ENCODE data around the gene LRRC10B.

The LRRC10B gene

GRCh38 chr11:61499816-61500491 is 8.6 kb upstream of the LRRC10B start:
- DNase-seq (ENCODE audit: low read depth, low spot score), result no peak
- in situ Hi-C loops (cut with HindIII; ENCODE audit: low sequenced_read_pairs), result no loop called here
- TF ChIP-seq CTCF (IDR thresholded peaks at IDR 0.05; ENCODE audit: low read depth, low read length), result no peak
- H3K4me3 ChIP-seq (ENCODE audit: low read depth, low read length), result no peak overlapping the region

- in situ Hi-C loops (cut with HindIII; ENCODE audit: low sequenced_read_pairs), result no loop called here
- no peak overlapping the region for H3K4me3 ChIP-seq (ENCODE audit: low read depth, low read length)
- TF ChIP-seq CTCF (IDR thresholded peaks at IDR 0.05; ENCODE audit: low read depth, low read length), result no peak
- DNase-seq (ENCODE audit: low read depth, low spot score), result no peak
Measured at GRCh38 chr11:61502522-61502921, 6.0 kb upstream of the LRRC10B start.

GRCh38 chr11:61503135-61503770 is 5.3 kb upstream of the LRRC10B start:
- no peak overlapping the region for H3K4me3 ChIP-seq (ENCODE audit: low read depth, low read length)
- in situ Hi-C loops (cut with HindIII; ENCODE audit: low sequenced_read_pairs), result no loop called here
- no peak for DNase-seq (ENCODE audit: low read depth, low spot score)
- no peak for TF ChIP-seq CTCF (IDR thresholded peaks at IDR 0.05; ENCODE audit: low read depth, low read length)

- DNase-seq (ENCODE audit: low read depth, low spot score), result no peak
- no peak for TF ChIP-seq CTCF (IDR thresholded peaks at IDR 0.05; ENCODE audit: low read depth, low read length)
- no peak overlapping the region for H3K4me3 ChIP-seq (ENCODE audit: low read depth, low read length)
- in situ Hi-C loops (cut with HindIII; ENCODE audit: low sequenced_read_pairs), result no loop called here
Measured at GRCh38 chr11:61505106-61505505, 3.4 kb upstream of the LRRC10B start.

- no peak for DNase-seq (ENCODE audit: low read depth, low spot score)
- in situ Hi-C loops (cut with HindIII; ENCODE audit: low sequenced_read_pairs), result no loop called here
- TF ChIP-seq CTCF (IDR thresholded peaks at IDR 0.05; ENCODE audit: low read depth, low read length), result no peak
- H3K4me3 ChIP-seq (ENCODE audit: low read depth, low read length), result no peak overlapping the region
Measured at GRCh38 chr11:61505640-61506155, 2.9 kb upstream of the LRRC10B start.

- no peak overlapping the region for H3K4me3 ChIP-seq (ENCODE audit: low read depth, low read length)
- DNase-seq (ENCODE audit: low read depth, low spot score), result no peak
- no peak for TF ChIP-seq CTCF (IDR thresholded peaks at IDR 0.05; ENCODE audit: low read depth, low read length)
- in situ Hi-C loops (cut with HindIII; ENCODE audit: low sequenced_read_pairs), result no loop called here
Measured at GRCh38 chr11:61507012-61507768, 1.4 kb upstream of the LRRC10B start.
